ENCODE measurements around the gene KRTAP5-4. TPM values are rescaled to one million over a fixed set of nuclear protein-coding genes. Genes with fewer than 3 reads are reported as not detected.
"Not testable (repeated sequence)": the region's sequence is repeated elsewhere in the genome, so short reads cannot be mapped to it uniquely, and the experiment has no call there.

Gene KRTAP5-4
- total RNA-seq, 1 donor from 2014 or later = not detected

GRCh38 chr11:1623716-1624115, 1.8 kb upstream of the KRTAP5-4 start:
- Mint-ChIP-seq H3K27me3 (ENCODE audit: unreplicated experiment) (peaks cover 8% of the 10 kb centered on the region), H3K9me3 (ENCODE audit: unreplicated experiment) (peaks cover 4% of the 10 kb centered on the region), H3K36me3 (ENCODE audit: unreplicated experiment) (no peaks in the 10 kb centered on the region), H3K4me3 (ENCODE audit: unreplicated experiment) (no peak overlapping the region), H3K27ac (ENCODE audit: unreplicated experiment) (no peak overlapping the region), H3K4me1 (ENCODE audit: low read depth, unreplicated experiment) (no peaks in the 10 kb centered on the region)
- DNase-seq = no peak
- no peak for TF ChIP-seq CTCF (IDR thresholded peaks at IDR 0.05; ENCODE audit: partially characterized antibody, unreplicated experiment)

GRCh38 chr11:1619449-1619848, 2.5 kb downstream of the KRTAP5-4 start:
- peaks cover 16% of the 10 kb centered on the region for H3K36me3 Mint-ChIP-seq (ENCODE audit: unreplicated experiment)
- no peak overlapping the region for H3K4me3 Mint-ChIP-seq (ENCODE audit: unreplicated experiment)
- no peak for TF ChIP-seq CTCF (IDR thresholded peaks at IDR 0.05; ENCODE audit: partially characterized antibody, unreplicated experiment)
- H3K27me3 Mint-ChIP-seq (ENCODE audit: unreplicated experiment) = peaks cover 13% of the 10 kb centered on the region
- H3K9me3 Mint-ChIP-seq (ENCODE audit: unreplicated experiment) = peaks cover 9% of the 10 kb centered on the region
- H3K27ac Mint-ChIP-seq (ENCODE audit: unreplicated experiment) = no peak overlapping the region
- DNase-seq = no peak
- no peaks in the 10 kb centered on the region for H3K4me1 Mint-ChIP-seq (ENCODE audit: low read depth, unreplicated experiment)

- peaks cover 15% of the 10 kb centered on the region for H3K27me3 Mint-ChIP-seq (ENCODE audit: unreplicated experiment)
- H3K9me3 Mint-ChIP-seq (ENCODE audit: unreplicated experiment) = peaks cover 9% of the 10 kb centered on the region
- no peak overlapping the region for H3K4me3 Mint-ChIP-seq (ENCODE audit: unreplicated experiment)
- H3K4me1 Mint-ChIP-seq (ENCODE audit: low read depth, unreplicated experiment) = no peaks in the 10 kb centered on the region
- TF ChIP-seq CTCF (IDR thresholded peaks at IDR 0.05; ENCODE audit: partially characterized antibody, unreplicated experiment) = no peak
- DNase-seq = no peak
- peaks cover 22% of the 10 kb centered on the region for H3K36me3 Mint-ChIP-seq (ENCODE audit: unreplicated experiment)
- H3K27ac Mint-ChIP-seq (ENCODE audit: unreplicated experiment) = no peak overlapping the region
These were observed 3.7 kb downstream of the KRTAP5-4 start for GRCh38 chr11:1618231-1618630.

- H3K27me3 Mint-ChIP-seq (ENCODE audit: unreplicated experiment) = peaks cover 10% of the 10 kb centered on the region
- H3K36me3 Mint-ChIP-seq (ENCODE audit: unreplicated experiment) = no peaks in the 10 kb centered on the region
- peaks cover 3% of the 10 kb centered on the region for H3K4me1 Mint-ChIP-seq (ENCODE audit: low read depth, unreplicated experiment)
- H3K9me3 Mint-ChIP-seq (ENCODE audit: unreplicated experiment) = peaks cover 7% of the 10 kb centered on the region
- H3K4me3 Mint-ChIP-seq (ENCODE audit: unreplicated experiment) = no peak within 1 kb of the TSS
- no peak for DNase-seq
- TF ChIP-seq CTCF (IDR thresholded peaks at IDR 0.05; ENCODE audit: partially characterized antibody, unreplicated experiment) = no peak
- H3K27ac Mint-ChIP-seq (ENCODE audit: unreplicated experiment) = no peak within 1 kb of the TSS
These were observed 13.6 kb downstream of the KRTAP5-4 start, which contains the start of gene KRTAP5-3 for GRCh38 chr11:1608363-1608762. Gene KRTAP5-3 (minus strand): TSS chr11:1608463. CDS start chr11:1608385, 78 bp downstream.

GRCh38 chr11:1607901-1608300, 14.0 kb downstream of the KRTAP5-4 start:
- not testable (repeated sequence) for H3K4me1 Mint-ChIP-seq (ENCODE audit: low read depth, unreplicated experiment); DNase-seq; H3K27ac Mint-ChIP-seq (ENCODE audit: unreplicated experiment); H3K36me3 Mint-ChIP-seq (ENCODE audit: unreplicated experiment); H3K4me3 Mint-ChIP-seq (ENCODE audit: unreplicated experiment)
- peaks cover 10% of the 10 kb centered on the region for H3K27me3 Mint-ChIP-seq (ENCODE audit: unreplicated experiment)
- H3K9me3 Mint-ChIP-seq (ENCODE audit: unreplicated experiment) = peaks cover 10% of the 10 kb centered on the region

- H3K4me1 Mint-ChIP-seq (ENCODE audit: low read depth, unreplicated experiment); H3K27ac Mint-ChIP-seq (ENCODE audit: unreplicated experiment); DNase-seq; H3K36me3 Mint-ChIP-seq (ENCODE audit: unreplicated experiment): not testable (repeated sequence)
- Mint-ChIP-seq H3K4me3 (ENCODE audit: unreplicated experiment) (peak overlapping the region; percentile 50), H3K9me3 (ENCODE audit: unreplicated experiment) (peaks cover 13% of the 10 kb centered on the region), H3K27me3 (ENCODE audit: unreplicated experiment) (peaks cover 10% of the 10 kb centered on the region)
These were observed 14.6 kb downstream of the KRTAP5-4 start for GRCh38 chr11:1607156-1607845.

- Mint-ChIP-seq H3K27me3 (ENCODE audit: unreplicated experiment) (peaks cover 10% of the 10 kb centered on the region), H3K9me3 (ENCODE audit: unreplicated experiment) (peaks cover 13% of the 10 kb centered on the region)
- H3K4me3 Mint-ChIP-seq (ENCODE audit: unreplicated experiment); DNase-seq; H3K36me3 Mint-ChIP-seq (ENCODE audit: unreplicated experiment); H3K4me1 Mint-ChIP-seq (ENCODE audit: low read depth, unreplicated experiment); H3K27ac Mint-ChIP-seq (ENCODE audit: unreplicated experiment): not testable (repeated sequence)
These were observed 16.0 kb downstream of the KRTAP5-4 start for GRCh38 chr11:1605923-1606322.

All from glutamatergic neuron (in vitro differentiated cells).